ENCODE data around the gene C21orf91. TPM values are rescaled to one million over a fixed set of nuclear protein-coding genes. Genes with fewer than 3 reads are reported as not detected.

Gene C21orf91
- total and polyA plus RNA-seq, 2 donors (not counting 1 experiment from before 2014, with no cell fraction given): 6.7 to 32.3 TPM

- no CpG with 5 or more reads among the region's 4 CpGs for whole genome bisulfite sequencing (ENCODE audit: insufficient coverage)
- Mint-ChIP-seq H3K9me3 (ENCODE audit: insufficient read depth) (no peaks in the 10 kb centered on the region), H3K4me1 (peaks cover 44% of the 10 kb centered on the region), H3K27ac (peak overlapping the region; percentile 84), H3K4me3 (peak overlapping the region; percentile 76), H3K27me3 (no peaks in the 10 kb centered on the region)
- no peak for ATAC-seq (ENCODE audit: low read depth)
- H3K79me2 ChIP-seq (ENCODE audit: control insufficient read depth, insufficient read depth, low read length): peaks cover 5% of the 10 kb centered on the region
- H4K20me1 ChIP-seq (ENCODE audit: control insufficient read depth, insufficient read depth, low read length, poor library complexity, severe bottlenecking): no peaks in the 10 kb centered on the region
- H3K4me2 ChIP-seq (replicated peaks; ENCODE audit: low read depth, low read length, poor library complexity, severe bottlenecking): peak overlapping the region; percentile 64
- intact Hi-C loops (cut with micrococcal nuclease): loop anchor here (2.0 kb wide), 1 partner anchor 24 kb away; the partner anchor contains the start of gene C21orf91
- no peak overlapping the region for H2AFZ ChIP-seq (ENCODE audit: insufficient read depth, low read depth, low read length, poor library complexity, severe bottlenecking)
- peaks cover 12 to 15% of the 10 kb centered on the region in 2 experiments for H3K36me3 ChIP-seq (replicated peaks in 1 of 2; ENCODE audit: control extremely low read depth in 1 of 2, control insufficient read depth in 1 of 2, extremely low read depth in 1 of 2, insufficient read depth in 2 of 2, low read length in 1 of 2)
- no peaks in the 10 kb centered on the region for H3K9me3 ChIP-seq (ENCODE audit: control extremely low read depth in 1 of 3, control insufficient read depth in 2 of 3, insufficient read depth in 1 of 3, low read length in 2 of 3)
- ChIA-PET CTCF (interaction anchor here (0.6 to 1.4 kb wide), 6 partner anchors 11 to 130 kb away, joined by 3 to 6 read pairs (median 3); no protein-coding TSS in a partner anchor), POLR2A (no interaction called here)
- no peak overlapping the region for H3K4me3 ChIP-seq (ENCODE audit: control extremely low read depth in 1 of 5, extremely low read depth in 1 of 5, insufficient read depth in 1 of 5, low read depth in 2 of 5, low read length in 4 of 5)
- TF ChIP-seq CTCF (IDR thresholded peaks at IDR 0.05) (no peak), EZH2 (IDR thresholded peaks at IDR 0.05; ENCODE audit: borderline replicate concordance, insufficient read depth, low read depth, low read length, poor library complexity, severe bottlenecking) (no peak)
- H3K9ac ChIP-seq (ENCODE audit: low read length): peak overlapping the region; percentile 62
- DNase-seq: no peak
- no peaks in the 10 kb centered on the region for H3K27me3 ChIP-seq (replicated peaks in 1 of 4; ENCODE audit: control extremely low read depth in 1 of 4, control insufficient read depth in 3 of 4, insufficient read depth in 4 of 4, low read length in 3 of 4)
- peak overlapping the region in 1 of 2 donors; percentile 32 for H3K27ac ChIP-seq (ENCODE audit: low read length in 2 of 2)
- peaks cover 18 to 23% of the 10 kb centered on the region in 2 donors for H3K4me1 ChIP-seq (ENCODE audit: control insufficient read depth in 2 of 2, insufficient read depth in 2 of 2, low read length in 2 of 2)
Measured at GRCh38 chr21:17794518-17795145, 24.5 kb downstream of the C21orf91 start.

Data from B cell (primary cell).